Lung (tissue), 12 donors: ENCODE data around the gene HIRIP3. TPM values are rescaled to one million over a fixed set of nuclear protein-coding genes. Genes with fewer than 3 reads are reported as not detected.

Source experiments
- ATAC-seq: fragments of 200-7000 bp; cut with Tn5 transposase; one replicate; pipeline ENCODE4 v1.9.1; 2020; ENCODE audit warnings: moderate number of reproducible peaks; ENCODE audit not compliant: insufficient read depth, low FRiP score
- DNase-seq, 3 donors: peaks; one replicate each; pipeline ENCODE4 v3.0.0-alpha.2; 2013 to 2017
- H3K27ac ChIP-seq, 2 donors: one replicate each; pipeline ENCODE4 v1.5.1; 2013; ENCODE audit warnings: mild to moderate bottlenecking in 2 of 2, moderate library complexity in 2 of 2, control low read depth in 1 of 2, inconsistent platforms in 1 of 2, low read depth in 1 of 2, low read length in 1 of 2
- H3K27me3 ChIP-seq, 3 donors: one replicate each; pipeline ENCODE4 v1.5.1; 2013; ENCODE audit warnings: low read length in 2 of 3; ENCODE audit not compliant: control insufficient read depth in 3 of 3, insufficient read depth in 3 of 3
- H3K36me3 ChIP-seq, 4 donors: one replicate each; pipeline ENCODE4 v1.5.1; 2013; ENCODE audit warnings: low read length in 4 of 4, mild to moderate bottlenecking in 1 of 4, moderate library complexity in 1 of 4; ENCODE audit not compliant: control insufficient read depth in 4 of 4, insufficient read depth in 4 of 4
- H3K4me1 ChIP-seq, 5 donors: one replicate each; pipeline ENCODE4 v1.5.1; 2013; ENCODE audit warnings: low read length in 5 of 5, mild to moderate bottlenecking in 2 of 5, moderate library complexity in 1 of 5; ENCODE audit not compliant: control insufficient read depth in 5 of 5, insufficient read depth in 5 of 5
- H3K4me3 ChIP-seq: one replicate; pipeline ENCODE4 v1.5.1; 2013; ENCODE audit warnings: mild to moderate bottlenecking, control low read depth, moderate library complexity
- H3K9ac ChIP-seq, 2 donors: one replicate each; pipeline ENCODE4 v1.5.1; 2013; ENCODE audit warnings: low read length in 2 of 2, control low read depth in 1 of 2; ENCODE audit not compliant: insufficient read depth in 1 of 2
- H3K9me3 ChIP-seq, 4 donors: one replicate each; pipeline ENCODE4 v1.5.1; 2013; ENCODE audit warnings: low read length in 3 of 4, mild to moderate bottlenecking in 1 of 4, moderate library complexity in 1 of 4; ENCODE audit not compliant: control insufficient read depth in 4 of 4, insufficient read depth in 3 of 4
- CTCF ChIP-seq: IDR thresholded peaks from 2 replicates; pipeline ENCODE4 v1.5.1; 2012; ENCODE audit warnings: mild to moderate bottlenecking; ENCODE audit errors: control extremely low read depth, extremely low read depth
- WGBS, 2 donors: extraction: QIAGEN DNeasy Blood & Tissue Kit; methylation state at CpG; one replicate each; pipeline ENCODE4 v1.1.7; 2013; 5-methylcytosine and 5-hydroxymethylcytosine counted together
- polyA plus RNA-seq, 2 donors: library from polyadenylated mRNA; stranded (reverse); fragments of 200-250 nt; gene quantifications; one replicate each; pipeline ENCODE4 v1.2.1, GENCODE V29; 2013
- total RNA-seq, 2 donors: library from RNA; depleted of rRNA in 1 of 2; stranded (reverse); fragments of >200 nt in 1 of 2; gene quantifications; one replicate each; pipeline ENCODE4 v1.2.1, GENCODE V29; 2014 to 2021
- donor health status: control.
- donor health status: control.
- donor health status: Bipolar disorder and iron deficiency.
- donor health status: healthy.
- donor health status: DM: yes; HTN: yes; CAD: no.

Gene HIRIP3
- total and polyA plus RNA-seq, 4 donors = 13.1 to 22.7 (median 17.7) TPM

DNA sequence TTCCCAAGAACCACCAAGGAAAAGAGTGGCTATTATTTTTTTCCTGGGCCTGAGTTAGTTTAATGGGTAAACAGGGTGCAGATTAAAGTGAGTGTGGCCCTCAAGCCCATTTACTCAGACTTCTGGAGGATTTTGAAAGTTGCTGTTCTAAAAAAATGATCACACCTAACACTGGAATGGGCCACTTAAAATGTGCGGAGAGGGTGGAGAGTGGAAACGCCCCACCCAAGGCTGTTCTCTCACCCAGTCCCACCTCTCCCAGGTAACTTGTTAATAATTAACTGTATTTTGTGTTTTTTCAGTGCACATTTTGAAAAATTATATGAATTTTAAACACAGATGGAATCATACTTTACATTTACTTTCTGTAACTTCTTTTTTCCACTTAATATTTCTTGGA is 5.4 kb downstream of the HIRIP3 start:
- no peaks in the 10 kb centered on the region for H3K27me3 ChIP-seq
- H3K4me3 ChIP-seq = no peak overlapping the region
- H3K27ac ChIP-seq = no peak overlapping the region
- WGBS, 2 donors = 83% methylated on average over 2 of the region's 2 CpGs
- TF ChIP-seq CTCF = no peak
- peaks cover 0 to 18% (median 11%) of the 10 kb centered on the region in 5 donors for H3K4me1 ChIP-seq
- ATAC-seq (peak; percentile 36), DNase-seq (no peak)
- no peaks in the 10 kb centered on the region for H3K9me3 ChIP-seq
- peaks cover 12 to 76% (median 42%) of the 10 kb centered on the region in 4 donors for H3K36me3 ChIP-seq
- H3K9ac ChIP-seq = no peak overlapping the region

DNA sequence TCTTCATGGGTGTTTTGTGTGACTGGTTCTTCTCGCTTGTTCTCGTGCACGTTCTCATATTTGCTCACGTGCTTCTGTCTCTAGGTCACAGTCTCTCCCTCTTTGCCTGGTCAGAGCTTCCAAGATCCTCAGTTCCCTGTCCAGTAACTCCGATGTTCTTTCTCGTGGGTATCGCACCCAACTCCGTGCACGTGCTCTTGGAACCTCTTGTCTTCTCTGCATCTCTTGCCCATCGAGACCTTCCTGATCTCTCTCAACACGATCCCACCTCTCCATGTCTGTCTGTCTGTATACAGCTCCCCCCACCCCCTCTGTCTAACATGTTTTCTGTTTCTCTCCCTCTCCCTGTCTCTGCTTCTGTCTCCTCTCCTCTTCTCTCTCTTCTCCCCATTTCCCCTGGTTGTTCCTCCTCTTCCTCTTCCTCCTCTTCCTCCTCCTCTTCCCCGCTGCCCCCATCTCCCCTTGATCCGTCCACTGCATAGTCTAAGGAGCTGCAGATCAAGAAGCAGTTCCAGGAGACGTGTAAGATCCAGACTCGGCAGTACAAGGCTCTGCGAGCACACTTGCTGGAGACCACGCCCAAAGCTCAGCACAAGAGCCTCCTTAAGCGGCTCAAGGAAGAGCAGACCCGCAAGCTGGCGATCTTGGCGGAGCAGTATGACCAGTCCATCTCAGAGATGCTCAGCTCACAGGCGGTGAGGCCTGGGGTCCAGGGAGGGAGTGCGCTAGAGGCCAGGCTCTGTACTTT is 6.1 kb downstream of the HIRIP3 start:
- Histone ChIP-seq H3K4me1 (peaks cover 0 to 11% (median 3%) of the 10 kb centered on the region in 5 donors), H3K9me3 (no peaks in the 10 kb centered on the region), H3K27ac (peak overlapping the region in 1 of 2 donors; percentile 76), H3K4me3 (no peak overlapping the region), H3K36me3 (peaks cover 19 to 83% (median 49%) of the 10 kb centered on the region in 4 donors), H3K27me3 (no peaks in the 10 kb centered on the region), H3K9ac (peak overlapping the region in 1 of 2 donors; percentile 33)
- no peak for TF ChIP-seq CTCF
- peak in 1 of 3 donors; percentile 36 for DNase-seq
- peak; percentile 32 for ATAC-seq
- 75 to 88% methylated on average over 23 of the region's 23 CpGs for WGBS, 2 donors

GRCh38 chr16:29988346-29989075 is 6.9 kb downstream of the HIRIP3 start:
- Histone ChIP-seq H3K9me3 (no peaks in the 10 kb centered on the region), H3K27ac (peak overlapping the region in 1 of 2 donors; percentile 76), H3K4me3 (no peak overlapping the region), H3K27me3 (no peaks in the 10 kb centered on the region), H3K4me1 (peaks cover 0 to 10% (median 0%) of the 10 kb centered on the region in 5 donors), H3K36me3 (peaks cover 23 to 85% (median 55%) of the 10 kb centered on the region in 4 donors), H3K9ac (no peak overlapping the region)
- WGBS, 2 donors = 78 to 87% methylated on average over 17 of the region's 17 CpGs
- ATAC-seq (no peak), DNase-seq (no peak)
- TF ChIP-seq CTCF = no peak
